GM12875 (cell line): ENCODE results near the gene PPM1G.

Experiments
- H3K4me3 ChIP-seq: one replicate; pipeline ENCODE4 v1.5.1; 2011; ENCODE audit warnings: low read depth, low read length, control low read depth
- CTCF ChIP-seq: IDR thresholded peaks from 2 replicates; pipeline ENCODE4 v1.5.1; 2011; ENCODE audit warnings: low read depth, mild to moderate bottlenecking, control low read depth, inconsistent platforms, low read length, moderate library complexity, borderline replicate concordance; ENCODE audit not compliant: insufficient read depth

PPM1G gene

GRCh38 chr2:27378809-27379290 is 30.5 kb downstream of the PPM1G start:
- H3K4me3 ChIP-seq, result no peak overlapping the region
- TF ChIP-seq CTCF, result no peak

- 0 out of 2 replicates have a peak, but pooled peaks have one; percentile 10 for TF ChIP-seq CTCF
- H3K4me3 ChIP-seq, result no peak overlapping the region
Observed at GRCh38 chr2:27378096-27378808, 31.1 kb downstream of the PPM1G start.

- TF ChIP-seq CTCF, result no peak
- H3K4me3 ChIP-seq, result no peak overlapping the region
Observed at GRCh38 chr2:27377618-27378095, 31.7 kb downstream of the PPM1G start.

GRCh38 chr2:27376866-27377617 is 32.3 kb downstream of the PPM1G start:
- no peak overlapping the region for H3K4me3 ChIP-seq
- no peak for TF ChIP-seq CTCF

- no peak overlapping the region for H3K4me3 ChIP-seq
- no peak for TF ChIP-seq CTCF
Observed at GRCh38 chr2:27376151-27376865, 33.1 kb downstream of the PPM1G start.

- H3K4me3 ChIP-seq, result no peak overlapping the region
- no peak for TF ChIP-seq CTCF
Observed at GRCh38 chr2:27375513-27376099, 33.8 kb downstream of the PPM1G start.
